SH-SY5Y (cell line): Measurements from ENCODE around the gene GNG13.

ENCODE experiments used
- GATA2 ChIP-seq: IDR thresholded peaks from 2 replicates; pipeline ENCODE4 v1.6.1; 2011; ENCODE audit warnings: mild to moderate bottlenecking, low read depth, low read length
- GATA3 ChIP-seq: IDR thresholded peaks from 2 replicates; pipeline ENCODE4 v1.6.1; 2011; ENCODE audit warnings: low read depth, mild to moderate bottlenecking, low read length, moderate library complexity

- TF ChIP-seq GATA2 (no peak), GATA3 (no peak)
These were observed 21.8 kb upstream of the GNG13 start for GRCh38 chr16:822174-822908.
